ENCODE measurements around the gene KCNJ6. TPM values are rescaled to one million over a fixed set of nuclear protein-coding genes. Genes with fewer than 3 reads are reported as not detected.
"Not testable (repeated sequence)": the region's sequence is repeated elsewhere in the genome, so short reads cannot be mapped to it uniquely, and the experiment has no call there.

KCNJ6 gene
- total RNA-seq, 2 experiments from 2014 or later = not detected

GRCh38 chr21:37717534-37717933, 198.7 kb downstream of the KCNJ6 start:
- H2AFZ ChIP-seq (ENCODE audit: low read length) = no peak overlapping the region
- no peaks in the 10 kb centered on the region for H4K20me1 ChIP-seq (ENCODE audit: insufficient read depth, low read length)
- ChIA-PET POLR2A (no interaction called here), CTCF (ENCODE audit: unreplicated experiment) (interaction anchor here (0.6 kb wide), 1 partner anchor 21 kb away, joined by 3 read pairs; no protein-coding TSS in a partner anchor)
- no peak for DNase-seq (ENCODE audit: low spot score)
- H3K4me3 ChIP-seq (ENCODE audit: low read depth, low read length, poor library complexity, severe bottlenecking) = no peak overlapping the region
- no peaks in the 10 kb centered on the region for H3K9me2 ChIP-seq (ENCODE audit: insufficient read depth, low read length)
- BruUV-seq (replicated peaks) = no TSS peak
- no peak overlapping the region for H3K27ac ChIP-seq (ENCODE audit: low read depth, low read length, poor library complexity, severe bottlenecking)
- no peaks in the 10 kb centered on the region for H3K4me1 ChIP-seq (ENCODE audit: insufficient read depth, low read length, poor library complexity, severe bottlenecking)
- no peaks in the 10 kb centered on the region for H3K36me3 ChIP-seq (ENCODE audit: insufficient read depth, low read length)
- no peaks in the 10 kb centered on the region for H3K79me2 ChIP-seq (ENCODE audit: insufficient read depth, low read depth, low read length)
- H3K4me2 ChIP-seq (ENCODE audit: low read length) = no peak overlapping the region
- TF ChIP-seq CTCF (conservative IDR thresholded peaks at IDR 0.05; ENCODE audit: low read length) = no peak
- no peak for TF ChIP-seq EZH2phosphoT487 (IDR thresholded peaks at IDR 0.05; ENCODE audit: borderline replicate concordance, low read depth, low read length)
- intact Hi-C loops (cut with micrococcal nuclease; ENCODE audit: unreplicated experiment) = no loop called here
- no peaks in the 10 kb centered on the region for H3K9me3 ChIP-seq (ENCODE audit: low read length)

GRCh38 chr21:37712569-37712934, 203.7 kb downstream of the KCNJ6 start:
- ChIA-PET CTCF (ENCODE audit: unreplicated experiment) (interaction anchor here (0.5 to 0.7 kb wide), 2 partner anchors 414 to 415 kb away, joined by 3 to 4 read pairs; no protein-coding TSS in a partner anchor), POLR2A (interaction anchor here (0.6 to 0.8 kb wide), 3 partner anchors 50 to 403 kb away, joined by 4 to 8 read pairs (median 5); no protein-coding TSS in a partner anchor)
- intact Hi-C loops (cut with micrococcal nuclease; ENCODE audit: unreplicated experiment) = loop anchor here (2.0 kb wide), 1 partner anchor 414 kb away; no protein-coding TSS in a partner anchor

GRCh38 chr21:37711836-37712568, 204.3 kb downstream of the KCNJ6 start:
- BruUV-seq (replicated peaks) = no TSS peak
- Histone ChIP-seq H4K20me1 (ENCODE audit: insufficient read depth, low read length) (no peaks in the 10 kb centered on the region), H3K4me2 (ENCODE audit: low read length) (no peak overlapping the region), H3K36me3 (ENCODE audit: insufficient read depth, low read length) (no peaks in the 10 kb centered on the region), H3K79me2 (ENCODE audit: insufficient read depth, low read depth, low read length) (no peaks in the 10 kb centered on the region), H2AFZ (ENCODE audit: low read length) (no peak overlapping the region), H3K9me2 (ENCODE audit: insufficient read depth, low read length) (no peaks in the 10 kb centered on the region), H3K4me1 (ENCODE audit: insufficient read depth, low read length, poor library complexity, severe bottlenecking) (no peaks in the 10 kb centered on the region), H3K27ac (ENCODE audit: low read depth, low read length, poor library complexity, severe bottlenecking) (no peak overlapping the region), H3K4me3 (ENCODE audit: low read depth, low read length, poor library complexity, severe bottlenecking) (no peak overlapping the region), H3K9me3 (ENCODE audit: low read length) (no peaks in the 10 kb centered on the region)
- TF ChIP-seq CTCF (conservative IDR thresholded peaks at IDR 0.05; ENCODE audit: low read length) = peak; percentile 84
- TF ChIP-seq EZH2phosphoT487 (IDR thresholded peaks at IDR 0.05; ENCODE audit: borderline replicate concordance, low read depth, low read length) = no peak
- peak; percentile 68 for DNase-seq (ENCODE audit: low spot score)
- ChIA-PET POLR2A (interaction anchor here (0.6 to 0.8 kb wide), 3 partner anchors 50 to 404 kb away, joined by 4 to 8 read pairs (median 5); no protein-coding TSS in a partner anchor), CTCF (ENCODE audit: unreplicated experiment) (interaction anchor here (0.5 to 0.7 kb wide), 2 partner anchors 415 to 416 kb away, joined by 3 to 4 read pairs; no protein-coding TSS in a partner anchor)
- intact Hi-C loops (cut with micrococcal nuclease; ENCODE audit: unreplicated experiment) = loop anchor here (2.0 kb wide), 1 partner anchor 415 kb away; no protein-coding TSS in a partner anchor

More at GRCh38 chr21:37712569-37712934, 203.7 kb downstream of the KCNJ6 start:
- H3K79me2 ChIP-seq (ENCODE audit: insufficient read depth, low read depth, low read length); DNase-seq (ENCODE audit: low spot score); H3K9me2 ChIP-seq (ENCODE audit: insufficient read depth, low read length); H3K4me2 ChIP-seq (ENCODE audit: low read length); H3K27ac ChIP-seq (ENCODE audit: low read depth, low read length, poor library complexity, severe bottlenecking); H3K4me1 ChIP-seq (ENCODE audit: insufficient read depth, low read length, poor library complexity, severe bottlenecking); BruUV-seq (replicated peaks); H4K20me1 ChIP-seq (ENCODE audit: insufficient read depth, low read length); H3K9me3 ChIP-seq (ENCODE audit: low read length); H3K4me3 ChIP-seq (ENCODE audit: low read depth, low read length, poor library complexity, severe bottlenecking); H2AFZ ChIP-seq (ENCODE audit: low read length); H3K36me3 ChIP-seq (ENCODE audit: insufficient read depth, low read length): not testable (repeated sequence)
